Sigmoid colon (tissue), 3 donors: Measurements from ENCODE around the gene TM6SF1.

Experiments used
- POLR2A ChIP-seq, 2 donors: fragments of 450-650 bp; IDR thresholded peaks; one replicate each; pipeline ENCODE4 v1.6.1; 2016; ENCODE audit warnings: antibody characterized with exemption in 2 of 2, mild to moderate bottlenecking in 2 of 2, moderate library complexity in 2 of 2
- TF ChIP-seq, protein P1 (sequence below), 4 experiments: fragments of 450-650 bp in 3 of 4; fragments of 200-600 bp in 1 of 4; IDR thresholded peaks; one replicate each; pipeline ENCODE4 v1.5.1; 2016 to 2019; ENCODE audit warnings: antibody characterized with exemption in 4 of 4, mild to moderate bottlenecking in 3 of 4, moderate library complexity in 2 of 4

DNA sequence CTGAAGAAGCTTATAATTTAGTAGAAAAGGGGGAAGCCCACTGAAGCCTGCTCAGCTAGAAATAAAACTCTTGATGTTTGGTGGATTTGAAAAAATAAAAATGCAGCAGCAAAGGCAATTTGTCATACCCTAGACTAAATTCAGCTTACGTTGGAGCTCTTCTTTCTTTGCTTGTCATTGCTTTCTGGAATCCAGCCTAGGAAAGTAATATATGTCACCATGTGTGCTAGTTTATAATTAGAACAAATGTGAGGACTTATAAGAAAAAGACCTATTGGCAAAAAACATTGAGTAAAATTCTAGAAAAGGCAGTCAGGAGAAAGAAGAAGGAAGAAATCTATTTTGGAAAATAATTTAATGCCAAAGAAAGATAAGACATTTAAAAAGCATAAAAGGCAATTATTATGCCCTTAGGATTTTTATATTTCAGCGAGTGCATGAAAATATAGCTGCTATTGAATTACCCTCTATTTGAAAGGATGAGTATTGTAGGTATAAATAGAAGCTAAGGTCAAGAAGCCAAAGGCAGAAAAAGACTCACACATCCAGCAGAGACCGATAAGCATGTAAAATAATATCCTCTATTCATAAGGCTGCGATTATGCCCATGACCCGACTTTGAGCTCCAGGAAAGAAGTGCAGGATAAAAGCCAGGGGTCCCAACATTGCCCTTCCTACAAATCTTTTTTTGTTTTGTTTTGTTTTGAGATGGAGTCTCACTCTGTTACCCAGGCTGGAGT, 29.8 kb upstream of the TM6SF1 start:
- TF ChIP-seq POLR2A (IDR thresholded peaks at IDR 0.05), result no peak
- TF ChIP-seq, protein P1, sequence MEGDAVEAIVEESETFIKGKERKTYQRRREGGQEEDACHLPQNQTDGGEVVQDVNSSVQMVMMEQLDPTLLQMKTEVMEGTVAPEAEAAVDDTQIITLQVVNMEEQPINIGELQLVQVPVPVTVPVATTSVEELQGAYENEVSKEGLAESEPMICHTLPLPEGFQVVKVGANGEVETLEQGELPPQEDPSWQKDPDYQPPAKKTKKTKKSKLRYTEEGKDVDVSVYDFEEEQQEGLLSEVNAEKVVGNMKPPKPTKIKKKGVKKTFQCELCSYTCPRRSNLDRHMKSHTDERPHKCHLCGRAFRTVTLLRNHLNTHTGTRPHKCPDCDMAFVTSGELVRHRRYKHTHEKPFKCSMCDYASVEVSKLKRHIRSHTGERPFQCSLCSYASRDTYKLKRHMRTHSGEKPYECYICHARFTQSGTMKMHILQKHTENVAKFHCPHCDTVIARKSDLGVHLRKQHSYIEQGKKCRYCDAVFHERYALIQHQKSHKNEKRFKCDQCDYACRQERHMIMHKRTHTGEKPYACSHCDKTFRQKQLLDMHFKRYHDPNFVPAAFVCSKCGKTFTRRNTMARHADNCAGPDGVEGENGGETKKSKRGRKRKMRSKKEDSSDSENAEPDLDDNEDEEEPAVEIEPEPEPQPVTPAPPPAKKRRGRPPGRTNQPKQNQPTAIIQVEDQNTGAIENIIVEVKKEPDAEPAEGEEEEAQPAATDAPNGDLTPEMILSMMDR (IDR thresholded peaks at IDR 0.05), result no peak
